NCI-H128 (cell line): ENCODE data around the gene ENPP7.

Experiments used
- DNase-seq: peaks from one replicate; lab custom pipeline; 2025; ENCODE audit not compliant: unreplicated experiment; lab: John Stamatoyannopoulos, UW

ENPP7 gene

GRCh38 chr17:79776376-79777119, 45.8 kb downstream of the ENPP7 start:
- no peak for DNase-seq

GRCh38 chr17:79777120-79777893, 46.6 kb downstream of the ENPP7 start:
- DNase-seq, result no peak

- DNase-seq, result peak; percentile 34
Observed at GRCh38 chr17:79777894-79778503, 47.3 kb downstream of the ENPP7 start, which contains the start of gene CBX2. Gene CBX2 (plus strand): TSS chr17:79778148. CDS start chr17:79778236, 88 bp downstream.

GRCh38 chr17:79778504-79779083, 47.9 kb downstream of the ENPP7 start:
- peak; percentile 29 for DNase-seq

- DNase-seq, result no peak
Observed at GRCh38 chr17:79779084-79779529, 48.4 kb downstream of the ENPP7 start.

- no peak for DNase-seq
Observed at GRCh38 chr17:79779661-79780365, 49.1 kb downstream of the ENPP7 start.

- DNase-seq, result no peak
Observed at GRCh38 chr17:79781012-79781650, 50.4 kb downstream of the ENPP7 start.

GRCh38 chr17:79781736-79782575, 51.2 kb downstream of the ENPP7 start:
- DNase-seq, result no peak

GRCh38 chr17:79783891-79784290, 53.1 kb downstream of the ENPP7 start:
- no peak for DNase-seq

GRCh38 chr17:79784353-79785016, 53.7 kb downstream of the ENPP7 start:
- DNase-seq, result no peak

- no peak for DNase-seq
Observed at GRCh38 chr17:79785017-79785899, 54.5 kb downstream of the ENPP7 start.

- DNase-seq, result no peak
Observed at GRCh38 chr17:79785900-79786810, 55.4 kb downstream of the ENPP7 start.

GRCh38 chr17:79786930-79787643, 56.3 kb downstream of the ENPP7 start:
- no peak for DNase-seq

GRCh38 chr17:79788455-79788854, 57.7 kb downstream of the ENPP7 start:
- no peak for DNase-seq

- DNase-seq, result no peak
Observed at GRCh38 chr17:79788989-79789942, 58.5 kb downstream of the ENPP7 start.
